Neural cell (in vitro differentiated cells): ENCODE measurements around the gene ZNF70. TPM values are rescaled to one million over a fixed set of nuclear protein-coding genes. Genes with fewer than 3 reads are reported as not detected.

Source experiments
- H2AFZ ChIP-seq: fragments of 200-600, 300-800 bp; sonication (generic), shearing (Covaris generic); 2 replicates; pipeline ENCODE4 v1.6.0; 2014; ENCODE audit warnings: low read depth, mild to moderate bottlenecking, antibody characterized with exemption, low read length, moderate library complexity
- H3F3A ChIP-seq: fragments of 200-600 bp; shearing (Covaris generic); 2 replicates; pipeline ENCODE4 v1.6.1; 2016; ENCODE audit warnings: mild to moderate bottlenecking, moderate library complexity, mixed read lengths, antibody characterized with exemption, low read length; ENCODE audit not compliant: insufficient read depth, poor library complexity, severe bottlenecking
- H3K27ac ChIP-seq: fragments of 200-600, 300-800 bp; sonication (generic), shearing (Covaris generic); 2 replicates; pipeline ENCODE4 v1.5.1; 2014; ENCODE audit warnings: mild to moderate bottlenecking, low read length, moderate library complexity
- H3K27me3 ChIP-seq: fragments of 300-800, 200-600 bp; sonication (generic), shearing (Covaris generic); 2 replicates; pipeline ENCODE4 v1.6.0; 2014; ENCODE audit warnings: mild to moderate bottlenecking, low read depth, low read length, moderate library complexity; ENCODE audit not compliant: insufficient read depth
- H3K36me3 ChIP-seq: fragments of 300-800, 200-600 bp; sonication (generic), shearing (Covaris generic); 2 replicates; pipeline ENCODE4 v1.5.1; 2014; ENCODE audit warnings: mild to moderate bottlenecking, antibody characterized with exemption, low read length, moderate library complexity; ENCODE audit not compliant: insufficient read depth
- H3K4me2 ChIP-seq: fragments of 300-800, 200-600 bp; sonication (generic), shearing (Covaris generic); 2 replicates; pipeline ENCODE4 v1.6.0; 2014; ENCODE audit warnings: mild to moderate bottlenecking, low read length
- H3K4me3 ChIP-seq: fragments of 300-800, 200-600 bp; sonication (generic), shearing (Covaris generic); 2 replicates; pipeline ENCODE4 v1.5.1; 2014; ENCODE audit warnings: mild to moderate bottlenecking, low read length, moderate library complexity
- H3K79me2 ChIP-seq: fragments of 200-600 bp; shearing (Covaris generic); replicated peaks from 2 replicates; pipeline ENCODE4 v1.6.0; 2014; ENCODE audit warnings: mild to moderate bottlenecking, low read length, moderate library complexity; ENCODE audit not compliant: insufficient read depth
- H3K9ac ChIP-seq: fragments of 300-800, 200-600 bp; sonication (generic), shearing (Covaris generic); 2 replicates; pipeline ENCODE4 v1.6.1; 2016; ENCODE audit warnings: mild to moderate bottlenecking, low read length, mixed read lengths
- H3K9me2 ChIP-seq: fragments of 200-600 bp; shearing (Covaris generic); 2 replicates; pipeline ENCODE4 v1.6.1; 2016; ENCODE audit warnings: mild to moderate bottlenecking, low read length, mixed read lengths; ENCODE audit not compliant: insufficient read depth
- H3K9me3 ChIP-seq: fragments of 200-600, 300-800 bp; sonication (generic), shearing (Covaris generic); 2 replicates; pipeline ENCODE4 v1.6.1; 2016; ENCODE audit warnings: mild to moderate bottlenecking, mixed run types, low read length, moderate library complexity, mixed read lengths
- H4K20me1 ChIP-seq: fragments of 200-600 bp; shearing (Covaris generic); 2 replicates; pipeline ENCODE4 v1.6.1; 2016; ENCODE audit warnings: mild to moderate bottlenecking, mixed run types; ENCODE audit not compliant: insufficient read depth
- EP300 ChIP-seq: fragments of 450-650 bp; conservative IDR thresholded peaks from 2 replicates; pipeline ENCODE4 v1.6.1; 2014; ENCODE audit warnings: antibody characterized with exemption, mild to moderate bottlenecking, moderate library complexity; ENCODE audit not compliant: poor library complexity, severe bottlenecking
- EZH2 ChIP-seq: fragments of 200-600, 300-800 bp; shearing (Covaris generic), sonication (generic); IDR thresholded peaks from 2 replicates; pipeline ENCODE4 v1.6.1; 2014; ENCODE audit warnings: antibody characterized with exemption, low read length, borderline replicate concordance, mild to moderate bottlenecking; ENCODE audit not compliant: insufficient read depth, poor library complexity, severe bottlenecking
- MXI1 ChIP-seq: fragments of 450-650 bp; conservative IDR thresholded peaks from 2 replicates; pipeline ENCODE4 v1.6.1; 2014; ENCODE audit warnings: antibody characterized with exemption, mild to moderate bottlenecking; ENCODE audit not compliant: poor library complexity, severe bottlenecking
- POLR2AphosphoS5 ChIP-seq: IDR thresholded peaks from 2 replicates; pipeline ENCODE4 v1.6.1; 2012
- RAD21 ChIP-seq: fragments of 450-650 bp; conservative IDR thresholded peaks from 2 replicates; pipeline ENCODE4 v1.6.1; 2014; ENCODE audit warnings: antibody characterized with exemption, mild to moderate bottlenecking, moderate library complexity
- SMC3 ChIP-seq: fragments of 450-650 bp; conservative IDR thresholded peaks from 2 replicates; pipeline ENCODE4 v1.6.1; 2014; ENCODE audit warnings: antibody characterized with exemption, mild to moderate bottlenecking, moderate library complexity; ENCODE audit not compliant: poor library complexity
- TAF1 ChIP-seq: IDR thresholded peaks from 2 replicates; pipeline ENCODE4 v1.6.1; 2012; ENCODE audit warnings: low read depth
- polyA plus RNA-seq: library from polyadenylated mRNA; depleted of rRNA; stranded (reverse); fragments of >200 nt; gene quantifications from 2 replicates; pipeline ENCODE4 v1.2.3, GENCODE V29; 2014
- TF ChIP-seq, protein P1 (sequence below): fragments of 450-650 bp; IDR thresholded peaks from 2 replicates; pipeline ENCODE4 v1.5.1; 2014; ENCODE audit warnings: antibody characterized with exemption, mild to moderate bottlenecking, moderate library complexity; ENCODE audit not compliant: poor library complexity, severe bottlenecking
- TF ChIP-seq, protein P2 (sequence below): IDR thresholded peaks from 2 replicates; pipeline ENCODE4 v1.6.1; 2012; ENCODE audit warnings: borderline replicate concordance

Gene ZNF70
- polyA plus RNA-seq, 1 donor from 2014 or later = 1.3 TPM

DNA sequence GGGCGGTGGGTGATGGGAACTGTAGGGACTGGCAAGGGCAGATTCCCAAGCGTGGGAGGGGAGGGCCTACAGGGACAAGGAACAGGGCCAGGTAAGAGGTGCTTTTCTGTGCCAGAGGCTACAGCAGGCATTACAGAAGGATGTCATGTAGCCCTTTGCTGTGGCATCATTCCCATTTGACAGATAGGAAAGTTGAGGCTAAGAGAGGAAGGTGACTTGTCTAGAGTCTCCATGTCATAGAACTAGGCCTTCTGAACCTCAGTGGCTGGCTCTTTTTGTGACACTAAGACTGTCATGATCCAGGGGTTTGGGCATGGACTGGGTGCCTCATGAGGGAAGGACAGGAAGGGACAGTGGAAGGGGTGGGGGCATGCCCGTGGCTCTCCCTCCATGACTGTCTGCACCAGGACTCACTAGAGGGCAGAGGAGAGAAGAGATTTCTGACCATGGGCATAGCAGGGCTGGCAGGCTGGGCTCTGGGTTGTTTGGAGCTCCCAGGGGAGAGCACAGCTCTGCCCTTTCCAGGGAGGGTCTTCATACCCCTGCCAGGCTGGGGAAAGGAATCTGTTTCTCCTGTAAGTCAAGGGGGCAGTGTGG, 25.0 kb upstream of the ZNF70 start:
- Histone ChIP-seq H3K9me3 (no peaks in the 10 kb centered on the region), H3K36me3 (no peaks in the 10 kb centered on the region), H3K27me3 (peaks cover 9% of the 10 kb centered on the region), H4K20me1 (no peaks in the 10 kb centered on the region), H3F3A (no peaks in the 10 kb centered on the region), H3K79me2 (no peaks in the 10 kb centered on the region), H3K9me2 (no peaks in the 10 kb centered on the region), H2AFZ (no peak overlapping the region), H3K9ac (no peak overlapping the region), H3K4me2 (no peak overlapping the region), H3K4me3 (no peak overlapping the region), H3K27ac (no peak overlapping the region)
- TF ChIP-seq POLR2AphosphoS5 (no peak), RAD21 (no peak)

DNA sequence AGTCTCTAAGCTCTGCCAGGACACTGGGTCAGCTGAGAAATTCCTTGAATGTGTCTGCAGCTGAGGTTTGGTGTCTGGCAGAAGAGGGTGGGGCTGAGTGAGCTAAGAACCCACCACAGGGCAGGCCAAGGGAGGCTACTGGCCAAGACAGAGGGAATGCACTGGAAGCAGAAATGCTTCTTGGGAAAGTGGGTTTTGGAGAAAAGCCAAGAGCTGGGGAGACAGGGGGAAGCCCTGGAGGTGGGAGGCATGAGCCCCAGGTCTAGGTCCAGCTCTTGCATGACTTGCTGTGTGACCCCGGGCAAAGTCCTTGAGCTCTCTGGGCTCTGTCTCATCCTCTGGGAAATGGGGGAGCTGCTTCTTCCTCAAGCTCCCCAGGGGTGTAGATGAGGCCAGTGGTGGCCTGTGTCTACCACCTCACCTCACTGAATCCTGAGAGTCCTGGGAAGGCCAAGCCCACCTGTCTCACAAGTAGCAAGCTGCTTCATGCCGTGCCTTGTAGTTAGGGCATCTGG, 24.1 kb upstream of the ZNF70 start:
- no peak overlapping the region for H3K9ac ChIP-seq
- H2AFZ ChIP-seq = no peak overlapping the region
- H3F3A ChIP-seq = no peaks in the 10 kb centered on the region
- H3K4me3 ChIP-seq = no peak overlapping the region
- TF ChIP-seq POLR2AphosphoS5 (no peak), TAF1 (no peak), EP300 (no peak), MXI1 (no peak), RAD21 (no peak), EZH2 (no peak), SMC3 (no peak)
- TF ChIP-seq, protein P1, sequence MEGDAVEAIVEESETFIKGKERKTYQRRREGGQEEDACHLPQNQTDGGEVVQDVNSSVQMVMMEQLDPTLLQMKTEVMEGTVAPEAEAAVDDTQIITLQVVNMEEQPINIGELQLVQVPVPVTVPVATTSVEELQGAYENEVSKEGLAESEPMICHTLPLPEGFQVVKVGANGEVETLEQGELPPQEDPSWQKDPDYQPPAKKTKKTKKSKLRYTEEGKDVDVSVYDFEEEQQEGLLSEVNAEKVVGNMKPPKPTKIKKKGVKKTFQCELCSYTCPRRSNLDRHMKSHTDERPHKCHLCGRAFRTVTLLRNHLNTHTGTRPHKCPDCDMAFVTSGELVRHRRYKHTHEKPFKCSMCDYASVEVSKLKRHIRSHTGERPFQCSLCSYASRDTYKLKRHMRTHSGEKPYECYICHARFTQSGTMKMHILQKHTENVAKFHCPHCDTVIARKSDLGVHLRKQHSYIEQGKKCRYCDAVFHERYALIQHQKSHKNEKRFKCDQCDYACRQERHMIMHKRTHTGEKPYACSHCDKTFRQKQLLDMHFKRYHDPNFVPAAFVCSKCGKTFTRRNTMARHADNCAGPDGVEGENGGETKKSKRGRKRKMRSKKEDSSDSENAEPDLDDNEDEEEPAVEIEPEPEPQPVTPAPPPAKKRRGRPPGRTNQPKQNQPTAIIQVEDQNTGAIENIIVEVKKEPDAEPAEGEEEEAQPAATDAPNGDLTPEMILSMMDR = no peak
- TF ChIP-seq, protein P2, sequence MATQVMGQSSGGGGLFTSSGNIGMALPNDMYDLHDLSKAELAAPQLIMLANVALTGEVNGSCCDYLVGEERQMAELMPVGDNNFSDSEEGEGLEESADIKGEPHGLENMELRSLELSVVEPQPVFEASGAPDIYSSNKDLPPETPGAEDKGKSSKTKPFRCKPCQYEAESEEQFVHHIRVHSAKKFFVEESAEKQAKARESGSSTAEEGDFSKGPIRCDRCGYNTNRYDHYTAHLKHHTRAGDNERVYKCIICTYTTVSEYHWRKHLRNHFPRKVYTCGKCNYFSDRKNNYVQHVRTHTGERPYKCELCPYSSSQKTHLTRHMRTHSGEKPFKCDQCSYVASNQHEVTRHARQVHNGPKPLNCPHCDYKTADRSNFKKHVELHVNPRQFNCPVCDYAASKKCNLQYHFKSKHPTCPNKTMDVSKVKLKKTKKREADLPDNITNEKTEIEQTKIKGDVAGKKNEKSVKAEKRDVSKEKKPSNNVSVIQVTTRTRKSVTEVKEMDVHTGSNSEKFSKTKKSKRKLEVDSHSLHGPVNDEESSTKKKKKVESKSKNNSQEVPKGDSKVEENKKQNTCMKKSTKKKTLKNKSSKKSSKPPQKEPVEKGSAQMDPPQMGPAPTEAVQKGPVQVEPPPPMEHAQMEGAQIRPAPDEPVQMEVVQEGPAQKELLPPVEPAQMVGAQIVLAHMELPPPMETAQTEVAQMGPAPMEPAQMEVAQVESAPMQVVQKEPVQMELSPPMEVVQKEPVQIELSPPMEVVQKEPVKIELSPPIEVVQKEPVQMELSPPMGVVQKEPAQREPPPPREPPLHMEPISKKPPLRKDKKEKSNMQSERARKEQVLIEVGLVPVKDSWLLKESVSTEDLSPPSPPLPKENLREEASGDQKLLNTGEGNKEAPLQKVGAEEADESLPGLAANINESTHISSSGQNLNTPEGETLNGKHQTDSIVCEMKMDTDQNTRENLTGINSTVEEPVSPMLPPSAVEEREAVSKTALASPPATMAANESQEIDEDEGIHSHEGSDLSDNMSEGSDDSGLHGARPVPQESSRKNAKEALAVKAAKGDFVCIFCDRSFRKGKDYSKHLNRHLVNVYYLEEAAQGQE = no peak
- H3K9me2 ChIP-seq = no peaks in the 10 kb centered on the region
- H3K36me3 ChIP-seq = no peaks in the 10 kb centered on the region
- H3K9me3 ChIP-seq = no peaks in the 10 kb centered on the region
- H3K27me3 ChIP-seq = peaks cover 9% of the 10 kb centered on the region
- H3K79me2 ChIP-seq = no peaks in the 10 kb centered on the region
- no peak overlapping the region for H3K4me2 ChIP-seq
- no peaks in the 10 kb centered on the region for H4K20me1 ChIP-seq
- no peak overlapping the region for H3K27ac ChIP-seq
